Mucosa of descending colon (tissue), 3 donors: Measurements from ENCODE around the gene AP1G1. TPM values are rescaled to one million over a fixed set of nuclear protein-coding genes. Genes with fewer than 3 reads are reported as not detected.
"Not testable (repeated sequence)": the region's sequence is repeated elsewhere in the genome, so short reads cannot be mapped to it uniquely, and the experiment has no call there.

Source experiments
- ATAC-seq: fragments of 200-7000 bp; cut with Tn5 transposase; one replicate; pipeline ENCODE4 v1.9.1; 2020; ENCODE audit warnings: mild to moderate bottlenecking, moderate library complexity
- DNase-seq, 3 donors: peaks; one replicate each; pipeline ENCODE4 v3.0.0-alpha.2; 2020
- H3K36me3 ChIP-seq: fragments of 200-600 bp; one replicate; pipeline ENCODE4 v1.8.0; 2021; ENCODE audit warnings: low read depth, mild to moderate bottlenecking
- H3K4me1 ChIP-seq: fragments of 200-600 bp; one replicate; pipeline ENCODE4 v1.8.0; 2021; ENCODE audit warnings: low read depth, mild to moderate bottlenecking
- H3K4me3 ChIP-seq: fragments of 200-600 bp; one replicate; pipeline ENCODE4 v1.8.0; 2021; ENCODE audit warnings: mild to moderate bottlenecking
- H3K9me3 ChIP-seq: fragments of 200-600 bp; one replicate; pipeline ENCODE4 v1.8.0; 2021; ENCODE audit warnings: mild to moderate bottlenecking
- intact Hi-C, 2 donors: fragments of 100-400 bp; cut with DNase I in 1 of 2; cut with micrococcal nuclease in 1 of 2; formaldehyde crosslinking; loops; one replicate each; pipeline versions ENCODE4 v1.11.0 to v1.11.1; 2022; cut with DNase I, micrococcal nuclease
- total RNA-seq, 3 donors: library from RNA; stranded (reverse); fragmentation: NEBNext Ultra II Directional in 2 of 3; extraction: Animal tissue kit (Norgen Biotek cat#: 25700) in 2 of 3; gene quantifications; one replicate each; pipeline versions ENCODE4 v1.2.1 to v1.2.4, GENCODE V29; 2021 to 2023
- TF ChIP-seq, protein P1 (sequence below): fragments of 200-600 bp; IDR thresholded peaks from one replicate; pipeline ENCODE4 v1.8.0; 2022; ENCODE audit warnings: antibody characterized with exemption, mild to moderate bottlenecking
- donor health status: DM: no; HTN: no; CAD: no; lungs with moderate emphysema.
- donor health status: DM: no; HTN: no; CAD: no.
- donor health status: DM: no; HTN: yes; CAD: no.

Gene AP1G1
- total RNA-seq, 3 donors from 2014 or later, result 82.9 to 108 (median 96.7) TPM

DNA sequence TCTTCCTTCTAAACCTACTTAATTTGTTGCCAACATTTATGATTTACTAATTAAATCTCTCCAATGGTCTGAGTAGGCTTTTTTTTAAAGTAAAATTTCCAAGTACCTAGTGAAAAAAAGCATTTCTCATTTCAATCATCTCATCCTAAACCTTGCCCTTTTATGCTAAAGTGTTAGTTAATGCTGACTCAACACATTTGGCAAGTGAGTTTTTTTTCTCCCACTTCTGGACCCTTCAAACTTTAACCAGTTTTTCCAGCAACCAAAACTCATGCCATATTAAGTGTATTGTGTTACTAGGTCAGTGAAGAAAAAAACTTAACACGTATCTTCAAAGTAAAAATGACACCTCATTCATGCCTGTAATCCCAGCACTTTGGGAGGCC is 5.3 kb downstream of the AP1G1 start:
- TF ChIP-seq, protein P1, sequence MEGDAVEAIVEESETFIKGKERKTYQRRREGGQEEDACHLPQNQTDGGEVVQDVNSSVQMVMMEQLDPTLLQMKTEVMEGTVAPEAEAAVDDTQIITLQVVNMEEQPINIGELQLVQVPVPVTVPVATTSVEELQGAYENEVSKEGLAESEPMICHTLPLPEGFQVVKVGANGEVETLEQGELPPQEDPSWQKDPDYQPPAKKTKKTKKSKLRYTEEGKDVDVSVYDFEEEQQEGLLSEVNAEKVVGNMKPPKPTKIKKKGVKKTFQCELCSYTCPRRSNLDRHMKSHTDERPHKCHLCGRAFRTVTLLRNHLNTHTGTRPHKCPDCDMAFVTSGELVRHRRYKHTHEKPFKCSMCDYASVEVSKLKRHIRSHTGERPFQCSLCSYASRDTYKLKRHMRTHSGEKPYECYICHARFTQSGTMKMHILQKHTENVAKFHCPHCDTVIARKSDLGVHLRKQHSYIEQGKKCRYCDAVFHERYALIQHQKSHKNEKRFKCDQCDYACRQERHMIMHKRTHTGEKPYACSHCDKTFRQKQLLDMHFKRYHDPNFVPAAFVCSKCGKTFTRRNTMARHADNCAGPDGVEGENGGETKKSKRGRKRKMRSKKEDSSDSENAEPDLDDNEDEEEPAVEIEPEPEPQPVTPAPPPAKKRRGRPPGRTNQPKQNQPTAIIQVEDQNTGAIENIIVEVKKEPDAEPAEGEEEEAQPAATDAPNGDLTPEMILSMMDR, result no peak
- ATAC-seq, result no peak

DNA sequence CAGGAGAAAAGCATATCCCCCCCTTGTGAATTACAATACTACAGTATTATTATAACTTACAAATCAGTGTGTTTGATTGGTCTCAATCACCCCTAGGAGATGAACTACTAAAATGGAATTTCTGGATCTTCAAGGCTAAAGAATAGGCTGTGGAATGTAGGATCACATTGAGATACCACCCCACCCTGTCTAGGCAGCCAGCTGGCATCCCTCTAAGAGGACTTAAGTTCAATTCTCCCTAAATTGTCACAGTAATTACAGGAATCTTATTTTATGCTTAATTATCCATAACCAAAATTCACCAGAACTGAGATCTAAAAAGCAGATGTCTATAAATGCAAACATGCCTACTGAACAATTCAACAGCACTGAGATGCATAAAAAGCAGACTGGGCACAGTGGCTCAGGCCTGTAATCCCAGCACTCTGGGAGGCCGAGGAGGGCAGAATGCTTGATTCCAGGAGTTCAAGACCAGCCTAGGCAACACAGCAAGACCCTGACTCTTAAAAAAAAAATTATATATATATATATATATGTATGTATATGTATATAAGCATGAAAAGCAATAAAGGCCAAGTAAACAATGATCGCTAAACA is 12.0 kb downstream of the AP1G1 start:
- no peaks in the 10 kb centered on the region for H3K36me3 ChIP-seq
- intact Hi-C loops, result no loop called here
- ATAC-seq, result no peak

More for the DNA sequence above, 5.3 kb downstream of the AP1G1 start:
- Histone ChIP-seq H3K4me1 (peaks cover 14% of the 10 kb centered on the region), H3K9me3 (no peaks in the 10 kb centered on the region), H3K4me3 (no peak overlapping the region), H3K36me3 (no peaks in the 10 kb centered on the region)
- intact Hi-C loops, result no loop called here
- DNase-seq, result no peak

GRCh38 chr16:71794943-71795342 is 13.7 kb downstream of the AP1G1 start:
- no peak for ATAC-seq
- H3K36me3 ChIP-seq, result no peaks in the 10 kb centered on the region
- H3K9me3 ChIP-seq, result no peaks in the 10 kb centered on the region
- no peaks in the 10 kb centered on the region for H3K4me1 ChIP-seq
- TF ChIP-seq, protein P1, result no peak
- no peak for DNase-seq
- intact Hi-C loops, result no loop called here
- H3K4me3 ChIP-seq, result no peak overlapping the region

More for the DNA sequence above, 12.0 kb downstream of the AP1G1 start:
- TF ChIP-seq, protein P1, result no peak
- DNase-seq, result no peak
- Histone ChIP-seq H3K4me1 (no peaks in the 10 kb centered on the region), H3K4me3 (no peak overlapping the region), H3K9me3 (no peaks in the 10 kb centered on the region)

DNA sequence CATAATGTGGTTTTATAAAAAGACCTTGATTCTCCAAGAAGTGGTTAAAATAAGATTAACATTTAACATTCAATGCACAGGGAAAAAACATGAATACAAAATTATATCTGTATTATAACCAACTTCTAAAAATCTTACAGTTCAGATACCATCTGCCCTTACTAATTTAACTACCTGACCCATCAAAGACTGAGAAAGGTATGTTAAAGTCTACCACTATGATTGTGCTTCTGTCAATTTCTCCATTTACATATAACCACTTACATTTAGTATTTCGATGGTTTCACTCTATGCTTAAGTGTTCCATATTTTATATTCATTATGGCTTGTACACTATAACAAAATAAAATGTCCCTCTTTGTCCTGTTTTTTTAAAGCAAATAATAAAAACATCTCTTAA is 14.6 kb downstream of the AP1G1 start:
- no peak overlapping the region for H3K4me3 ChIP-seq
- no peaks in the 10 kb centered on the region for H3K9me3 ChIP-seq
- intact Hi-C loops, result no loop called here
- TF ChIP-seq, protein P1, result no peak
- H3K4me1 ChIP-seq, result no peaks in the 10 kb centered on the region
- no peaks in the 10 kb centered on the region for H3K36me3 ChIP-seq
- DNase-seq, result no peak
- ATAC-seq, result no peak

GRCh38 chr16:71792176-71792575 is 16.5 kb downstream of the AP1G1 start:
- ATAC-seq, result no peak
- Histone ChIP-seq H3K4me1 (no peaks in the 10 kb centered on the region), H3K4me3 (no peak overlapping the region), H3K36me3 (no peaks in the 10 kb centered on the region), H3K9me3 (no peaks in the 10 kb centered on the region)
- intact Hi-C loops, result no loop called here
- TF ChIP-seq, protein P1, result no peak
- no peak for DNase-seq

DNA sequence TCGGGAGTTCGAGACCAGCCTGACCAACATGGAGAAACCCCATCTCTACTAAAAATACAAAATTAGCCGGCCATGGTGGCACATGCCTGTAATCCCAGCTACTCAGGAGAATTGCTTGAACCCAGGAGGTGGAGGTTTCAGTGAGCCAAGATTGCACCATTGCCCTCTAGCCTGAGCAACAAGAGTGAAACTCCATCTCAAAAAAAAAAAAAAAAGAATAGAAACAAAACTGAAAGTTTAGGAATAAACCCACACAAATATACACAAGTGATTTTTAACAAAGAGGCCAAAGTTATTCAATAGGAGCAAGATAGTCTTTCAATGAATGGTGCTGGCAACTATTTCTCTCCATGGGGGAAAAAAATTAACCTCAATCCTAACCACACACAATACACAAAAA is 18.3 kb downstream of the AP1G1 start:
- H3K4me3 ChIP-seq, H3K4me1 ChIP-seq, H3K36me3 ChIP-seq, H3K9me3 ChIP-seq, intact Hi-C loops, DNase-seq, ATAC-seq: not testable (repeated sequence)
